Measurements from ENCODE around the gene SHC2. TPM values are rescaled to one million over a fixed set of nuclear protein-coding genes. Genes with fewer than 3 reads are reported as not detected.

SHC2 gene
- total RNA-seq, 1 donor from 2014 or later, result 29.7 TPM

DNA sequence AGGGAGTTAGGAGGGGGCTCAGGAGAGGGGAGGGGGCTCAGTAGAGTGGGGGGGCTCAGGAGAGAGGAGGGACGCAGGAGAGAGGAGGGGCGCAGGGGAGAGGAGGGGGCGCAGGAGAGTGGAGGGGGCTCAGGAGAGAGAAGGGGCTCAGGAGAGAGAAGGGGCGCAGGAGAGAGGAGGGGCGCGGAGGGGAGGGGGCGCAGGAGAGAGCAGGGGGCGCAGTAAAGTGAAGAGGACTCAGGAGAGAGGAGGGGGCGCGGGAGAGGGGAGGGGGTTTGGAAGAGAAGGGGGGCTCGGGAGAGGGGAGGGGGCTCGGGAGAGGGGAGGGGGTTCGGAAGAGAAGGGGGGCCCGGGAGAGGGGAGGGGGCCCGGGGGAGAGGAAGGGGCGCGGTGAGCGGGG, 36.2 kb upstream of the SHC2 start:
- Histone ChIP-seq H4K20me1 (ENCODE audit: insufficient read depth, low read length) (peaks cover 2% of the 10 kb centered on the region), H3K9ac (ENCODE audit: low read length) (no peak overlapping the region), H2AFZ (ENCODE audit: low read depth, low read length) (no peak overlapping the region), H3K27ac (ENCODE audit: low read depth, low read length) (no peak overlapping the region), H3K9me3 (ENCODE audit: insufficient read depth, low read depth, low read length) (peaks cover 3% of the 10 kb centered on the region), H3K4me3 (ENCODE audit: insufficient read depth, low read depth, low read length) (no peak overlapping the region), H3K27me3 (ENCODE audit: insufficient read depth, low read length) (peaks cover 12% of the 10 kb centered on the region), H3K4me1 (ENCODE audit: insufficient read depth, low read length) (no peaks in the 10 kb centered on the region), H3K36me3 (ENCODE audit: insufficient read depth, low read length) (no peaks in the 10 kb centered on the region), H3K4me2 (ENCODE audit: low read length) (no peak overlapping the region), H3K79me2 (ENCODE audit: insufficient read depth, low read length) (no peaks in the 10 kb centered on the region)
- TF ChIP-seq EZH2 (IDR thresholded peaks at IDR 0.05; ENCODE audit: insufficient read depth, low read length) (no peak), CTCF (IDR thresholded peaks at IDR 0.05; ENCODE audit: insufficient read depth, low read depth, low read length) (no peak)
- Mint-ChIP-seq H3K27ac (ENCODE audit: unreplicated experiment) (no peak overlapping the region), H3K36me3 (ENCODE audit: low read depth, unreplicated experiment) (peaks cover 3% of the 10 kb centered on the region), H3K4me1 (ENCODE audit: low read depth, unreplicated experiment) (no peaks in the 10 kb centered on the region), H3K9me3 (ENCODE audit: unreplicated experiment) (peaks cover 3% of the 10 kb centered on the region), H3K27me3 (ENCODE audit: low read depth, unreplicated experiment) (peaks cover 27% of the 10 kb centered on the region), H3K4me3 (ENCODE audit: unreplicated experiment) (no peak overlapping the region)
- no peak for FAIRE-seq
- DNase-seq (ENCODE audit: low read depth), result no peak

GRCh38 chr19:496112-496665, 35.4 kb upstream of the SHC2 start, which contains the start of gene MADCAM1:
MADCAM1 (plus strand) TSS chr19:496486; CDS start chr19:496500, 14 bp downstream.
- no peak within 1 kb of the TSS for H3K27ac ChIP-seq (ENCODE audit: low read depth, low read length)
- Mint-ChIP-seq H3K9me3 (ENCODE audit: unreplicated experiment) (peaks cover 3% of the 10 kb centered on the region), H3K27me3 (ENCODE audit: low read depth, unreplicated experiment) (peaks cover 27% of the 10 kb centered on the region), H3K27ac (ENCODE audit: unreplicated experiment) (peak within 1 kb of the TSS; percentile 18), H3K4me3 (ENCODE audit: unreplicated experiment) (no peak within 1 kb of the TSS), H3K4me1 (ENCODE audit: low read depth, unreplicated experiment) (no peaks in the 10 kb centered on the region), H3K36me3 (ENCODE audit: low read depth, unreplicated experiment) (peaks cover 3% of the 10 kb centered on the region)
- H3K27me3 ChIP-seq (ENCODE audit: insufficient read depth, low read length), result peaks cover 12% of the 10 kb centered on the region
- peaks cover 3% of the 10 kb centered on the region for H3K9me3 ChIP-seq (ENCODE audit: insufficient read depth, low read depth, low read length)
- H4K20me1 ChIP-seq (ENCODE audit: insufficient read depth, low read length), result peaks cover 2% of the 10 kb centered on the region
- no peak within 1 kb of the TSS for H3K9ac ChIP-seq (ENCODE audit: low read length)
- no peaks in the 10 kb centered on the region for H3K36me3 ChIP-seq (ENCODE audit: insufficient read depth, low read length)
- H2AFZ ChIP-seq (ENCODE audit: low read depth, low read length), result no peak within 1 kb of the TSS
- no peak for TF ChIP-seq CTCF (IDR thresholded peaks at IDR 0.05; ENCODE audit: insufficient read depth, low read depth, low read length)
- TF ChIP-seq EZH2 (IDR thresholded peaks at IDR 0.05; ENCODE audit: insufficient read depth, low read length), result peak; percentile 48
- H3K79me2 ChIP-seq (ENCODE audit: insufficient read depth, low read length), result no peaks in the 10 kb centered on the region
- no peak within 1 kb of the TSS for H3K4me2 ChIP-seq (ENCODE audit: low read length)
- H3K4me1 ChIP-seq (ENCODE audit: insufficient read depth, low read length), result no peaks in the 10 kb centered on the region
- FAIRE-seq (no peak), DNase-seq (ENCODE audit: low read depth) (no peak)
- no peak within 1 kb of the TSS for H3K4me3 ChIP-seq (ENCODE audit: insufficient read depth, low read depth, low read length)

DNA sequence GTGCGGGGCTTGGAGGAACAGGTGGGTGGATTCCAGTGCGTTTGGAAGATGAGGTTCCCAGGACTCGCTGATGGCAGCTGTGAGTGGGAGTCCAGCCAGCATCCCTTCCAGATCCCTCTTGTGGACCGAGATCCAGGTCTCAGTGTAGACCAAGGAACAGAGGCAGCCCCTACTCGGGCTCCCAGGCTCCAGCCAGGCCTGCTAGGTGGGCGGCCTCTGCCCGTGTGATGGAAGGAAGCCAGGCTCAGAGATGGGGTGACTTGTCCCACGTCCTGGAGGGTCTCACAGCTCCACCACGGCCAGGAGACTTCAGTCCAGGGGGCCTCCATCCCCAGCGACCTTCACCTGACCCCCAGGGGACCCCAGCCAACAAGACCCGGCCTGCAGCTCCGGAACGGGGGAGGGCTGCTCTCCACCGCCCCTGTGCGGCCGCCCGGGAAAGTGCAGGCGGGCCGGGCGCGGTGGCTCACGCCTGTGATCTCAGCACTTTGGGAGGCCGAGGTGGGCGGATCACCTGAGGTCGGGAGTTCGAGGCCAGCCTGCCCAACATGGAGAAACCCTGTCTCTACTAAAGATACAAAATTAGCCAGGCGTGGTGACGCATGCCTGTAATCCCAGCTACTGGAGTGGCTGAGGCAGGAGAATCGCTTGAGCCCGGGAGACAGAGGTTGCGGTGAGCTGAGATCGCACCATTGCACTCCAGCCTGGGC, 34.7 kb upstream of the SHC2 start:
- Mint-ChIP-seq H3K4me3 (ENCODE audit: unreplicated experiment) (no peak overlapping the region), H3K27me3 (ENCODE audit: low read depth, unreplicated experiment) (peaks cover 25% of the 10 kb centered on the region), H3K9me3 (ENCODE audit: unreplicated experiment) (peaks cover 3% of the 10 kb centered on the region), H3K36me3 (ENCODE audit: low read depth, unreplicated experiment) (peaks cover 3% of the 10 kb centered on the region), H3K27ac (ENCODE audit: unreplicated experiment) (peak overlapping the region; percentile 18), H3K4me1 (ENCODE audit: low read depth, unreplicated experiment) (no peaks in the 10 kb centered on the region)
- H4K20me1 ChIP-seq (ENCODE audit: insufficient read depth, low read length), result peaks cover 2% of the 10 kb centered on the region
- no peaks in the 10 kb centered on the region for H3K4me1 ChIP-seq (ENCODE audit: insufficient read depth, low read length)
- no peaks in the 10 kb centered on the region for H3K79me2 ChIP-seq (ENCODE audit: insufficient read depth, low read length)
- H3K27ac ChIP-seq (ENCODE audit: low read depth, low read length), result no peak overlapping the region
- peaks cover 12% of the 10 kb centered on the region for H3K27me3 ChIP-seq (ENCODE audit: insufficient read depth, low read length)
- no peak overlapping the region for H3K9ac ChIP-seq (ENCODE audit: low read length)
- DNase-seq (ENCODE audit: low read depth), result peak; percentile 18
- no peak overlapping the region for H3K4me3 ChIP-seq (ENCODE audit: insufficient read depth, low read depth, low read length)
- TF ChIP-seq EZH2 (IDR thresholded peaks at IDR 0.05; ENCODE audit: insufficient read depth, low read length), result no peak
- TF ChIP-seq CTCF (IDR thresholded peaks at IDR 0.05; ENCODE audit: insufficient read depth, low read depth, low read length), result peak; percentile 35
- no peaks in the 10 kb centered on the region for H3K36me3 ChIP-seq (ENCODE audit: insufficient read depth, low read length)
- no peak overlapping the region for H2AFZ ChIP-seq (ENCODE audit: low read depth, low read length)
- FAIRE-seq, result no peak
- H3K4me2 ChIP-seq (ENCODE audit: low read length), result no peak overlapping the region
- H3K9me3 ChIP-seq (ENCODE audit: insufficient read depth, low read depth, low read length), result peaks cover 3% of the 10 kb centered on the region
